ENCODE data around the gene SPATC1L.

The SPATC1L gene

DNA sequence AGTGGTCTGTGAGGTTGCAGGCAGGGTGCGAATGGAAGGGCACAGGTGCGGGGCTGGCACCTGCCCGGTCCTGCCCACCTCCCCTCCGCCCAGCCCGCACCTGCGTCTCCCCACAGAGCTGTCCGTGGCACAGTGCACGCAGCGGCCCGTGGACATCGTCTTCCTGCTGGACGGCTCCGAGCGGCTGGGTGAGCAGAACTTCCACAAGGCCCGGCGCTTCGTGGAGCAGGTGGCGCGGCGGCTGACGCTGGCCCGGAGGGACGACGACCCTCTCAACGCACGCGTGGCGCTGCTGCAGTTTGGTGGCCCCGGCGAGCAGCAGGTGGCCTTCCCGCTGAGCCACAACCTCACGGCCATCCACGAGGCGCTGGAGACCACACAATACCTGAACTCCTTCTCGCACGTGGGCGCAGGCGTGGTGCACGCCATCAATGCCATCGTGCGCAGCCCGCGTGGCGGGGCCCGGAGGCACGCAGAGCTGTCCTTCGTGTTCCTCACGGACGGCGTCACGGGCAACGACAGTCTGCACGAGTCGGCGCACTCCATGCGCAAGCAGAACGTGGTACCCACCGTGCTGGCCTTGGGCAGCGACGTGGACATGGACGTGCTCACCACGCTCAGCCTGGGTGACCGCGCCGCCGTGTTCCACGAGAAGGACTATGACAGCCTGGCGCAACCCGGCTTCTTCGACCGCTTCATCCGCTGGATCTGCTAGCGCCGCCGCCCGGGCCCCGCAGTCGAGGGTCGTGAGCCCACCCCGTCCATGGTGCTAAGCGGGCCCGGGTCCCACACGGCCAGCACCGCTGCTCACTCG is 52.2 kb downstream of the SPATC1L start:
- H3K9me3 Mint-ChIP-seq: no peaks in the 10 kb centered on the region
- H3K27ac Mint-ChIP-seq: no peak overlapping the region
- ATAC-seq (replicated peaks) (no peak), DNase-seq (no peak)
- H3K4me3 Mint-ChIP-seq: no peak overlapping the region
- H3K27me3 Mint-ChIP-seq: peaks cover 5 to 10% of the 10 kb centered on the region in 2 donors
- H3K4me1 Mint-ChIP-seq (ENCODE audit: low read depth in 2 of 2): no peaks in the 10 kb centered on the region
- H3K36me3 Mint-ChIP-seq (ENCODE audit: insufficient read depth): peaks cover 13% of the 10 kb centered on the region

DNA sequence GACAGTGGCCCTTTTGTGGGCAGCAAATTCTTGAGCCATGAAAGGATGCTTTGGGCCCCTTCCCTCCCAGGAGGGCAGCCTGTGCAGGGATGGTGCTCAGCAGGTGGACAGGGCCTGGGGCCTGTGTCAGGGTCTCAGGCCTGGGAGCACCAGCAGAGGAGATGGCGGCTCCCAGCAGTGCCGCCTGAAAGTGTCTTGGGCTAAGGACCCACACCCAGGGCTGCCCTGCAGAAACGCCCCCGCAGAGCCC is 52.7 kb downstream of the SPATC1L start:
- H3K27me3 Mint-ChIP-seq: peaks cover 4 to 5% of the 10 kb centered on the region in 2 donors
- H3K4me3 Mint-ChIP-seq: no peak overlapping the region
- H3K27ac Mint-ChIP-seq: no peak overlapping the region
- no peaks in the 10 kb centered on the region for H3K9me3 Mint-ChIP-seq
- DNase-seq (no peak), ATAC-seq (replicated peaks) (no peak)
- peaks cover 13% of the 10 kb centered on the region for H3K36me3 Mint-ChIP-seq (ENCODE audit: insufficient read depth)
- H3K4me1 Mint-ChIP-seq (ENCODE audit: low read depth in 2 of 2): no peaks in the 10 kb centered on the region

DNA sequence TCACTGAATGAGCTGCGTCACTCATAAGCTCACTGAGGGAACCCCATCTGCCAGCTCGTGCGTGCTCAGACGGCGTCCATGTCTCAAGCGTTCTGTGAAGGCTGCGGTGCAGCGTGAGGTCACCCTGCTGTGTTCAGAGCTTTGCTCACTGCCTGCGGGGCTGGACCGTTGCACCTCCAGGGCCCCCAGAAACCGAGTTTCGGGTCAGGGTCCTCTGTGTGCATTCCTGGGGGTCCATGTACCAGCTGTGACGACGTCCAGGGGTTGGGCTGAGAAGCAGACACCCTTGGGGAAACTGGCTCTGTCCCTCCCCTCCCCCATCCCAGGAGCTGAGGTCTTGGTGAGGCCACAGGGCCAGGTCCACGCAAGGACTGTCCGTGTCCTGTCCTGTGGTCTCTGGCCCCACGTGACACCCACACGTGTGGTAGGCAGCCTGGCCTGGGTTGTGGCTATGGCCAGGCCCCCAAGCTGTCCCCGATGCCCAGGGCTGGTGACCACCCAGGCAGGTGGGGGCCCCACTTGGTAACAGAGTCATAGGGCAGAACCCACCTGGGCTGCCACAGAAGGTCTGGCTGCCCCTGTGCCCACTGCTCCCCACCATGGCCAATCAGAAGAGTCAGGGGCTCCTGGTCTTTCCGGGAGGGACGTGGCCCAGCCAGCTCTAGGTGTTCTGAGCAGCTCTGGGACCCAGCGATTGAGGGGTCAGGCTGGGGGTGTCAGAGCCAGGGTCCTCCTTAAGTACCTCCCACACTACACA is 53.2 kb downstream of the SPATC1L start:
- H3K27me3 Mint-ChIP-seq: peaks cover 0 to 3% of the 10 kb centered on the region in 2 donors
- ATAC-seq (replicated peaks) (no peak), DNase-seq (no peak)
- H3K27ac Mint-ChIP-seq: no peak overlapping the region
- no peaks in the 10 kb centered on the region for H3K4me1 Mint-ChIP-seq (ENCODE audit: low read depth in 2 of 2)
- H3K36me3 Mint-ChIP-seq (ENCODE audit: insufficient read depth): peaks cover 13% of the 10 kb centered on the region
- no peak overlapping the region for H3K4me3 Mint-ChIP-seq
- no peaks in the 10 kb centered on the region for H3K9me3 Mint-ChIP-seq

DNA sequence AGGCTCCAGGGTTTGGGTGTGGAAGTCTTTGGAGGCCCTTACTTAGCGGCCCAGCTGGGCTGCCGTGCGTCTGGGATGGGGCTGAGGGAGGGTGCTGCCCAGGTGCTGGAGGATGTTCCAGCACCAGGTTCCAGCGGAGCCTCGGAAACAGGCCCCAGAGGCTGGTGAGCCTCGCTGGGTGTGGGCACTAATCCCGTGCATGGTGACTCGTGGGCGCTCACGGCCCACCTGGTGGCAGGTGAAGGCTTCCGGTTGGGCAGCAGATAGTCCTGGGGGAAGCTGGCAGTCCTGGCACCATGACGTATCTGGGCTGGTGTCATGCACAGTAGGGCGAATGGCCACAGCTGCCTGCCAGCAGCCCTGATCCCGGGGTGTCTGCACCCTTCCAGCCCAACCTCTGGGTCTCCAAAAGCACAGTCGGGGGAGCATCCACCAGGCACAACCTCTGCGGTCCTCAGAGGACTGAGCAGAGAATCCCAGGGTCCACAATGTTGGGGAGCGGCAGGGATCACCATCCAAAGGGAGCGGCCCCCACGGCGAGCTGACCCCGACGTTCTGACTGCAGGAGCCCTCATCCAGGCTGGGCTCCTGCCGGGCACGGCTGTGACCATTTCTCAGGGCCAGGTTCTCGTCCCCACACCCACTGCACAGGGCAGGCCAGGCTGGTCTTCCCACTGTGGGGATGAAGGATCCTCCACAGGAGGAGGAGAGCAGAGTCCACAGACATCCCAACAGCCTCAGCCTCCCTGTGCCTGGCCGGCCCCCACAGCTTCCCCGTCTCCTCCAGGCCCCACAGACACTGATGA is 54.2 kb downstream of the SPATC1L start:
- Mint-ChIP-seq H3K9me3 (no peaks in the 10 kb centered on the region), H3K27ac (no peak overlapping the region), H3K36me3 (ENCODE audit: insufficient read depth) (peaks cover 13% of the 10 kb centered on the region), H3K4me1 (ENCODE audit: low read depth in 2 of 2) (no peaks in the 10 kb centered on the region), H3K4me3 (no peak overlapping the region), H3K27me3 (no peaks in the 10 kb centered on the region)
- ATAC-seq (replicated peaks): no peak
- no peak for DNase-seq

DNA sequence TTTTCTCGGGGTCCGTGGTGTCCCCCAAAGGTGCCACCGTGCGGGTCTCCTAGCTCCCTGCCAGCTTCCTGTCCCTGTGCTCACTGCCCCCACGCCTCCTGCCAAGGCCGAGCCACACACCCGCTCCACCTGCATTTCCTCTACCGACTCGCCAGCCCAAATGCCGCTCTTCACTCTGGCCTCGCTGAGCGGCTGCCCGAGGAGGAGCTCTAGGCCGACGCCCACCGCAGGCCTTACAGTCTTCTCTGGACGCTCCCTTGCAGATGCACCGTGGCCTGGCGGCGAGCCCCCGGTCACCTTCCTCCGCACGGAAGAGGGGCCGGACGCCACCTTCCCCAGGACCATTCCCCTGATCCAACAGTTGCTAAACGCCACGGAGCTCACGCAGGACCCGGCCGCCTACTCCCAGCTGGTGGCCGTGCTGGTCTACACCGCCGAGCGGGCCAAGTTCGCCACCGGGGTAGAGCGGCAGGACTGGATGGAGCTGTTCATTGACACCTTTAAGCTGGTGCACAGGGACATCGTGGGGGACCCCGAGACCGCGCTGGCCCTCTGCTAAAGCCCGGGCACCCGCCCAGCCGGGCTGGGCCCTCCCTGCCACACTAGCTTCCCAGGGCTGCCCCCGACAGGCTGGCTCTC is 55.2 kb downstream of the SPATC1L start:
- H3K36me3 Mint-ChIP-seq (ENCODE audit: insufficient read depth): peaks cover 10% of the 10 kb centered on the region
- H3K27me3 Mint-ChIP-seq: no peaks in the 10 kb centered on the region
- no peak overlapping the region for H3K4me3 Mint-ChIP-seq
- no peaks in the 10 kb centered on the region for H3K4me1 Mint-ChIP-seq (ENCODE audit: low read depth in 2 of 2)
- no peak for DNase-seq
- H3K27ac Mint-ChIP-seq: peak overlapping the region in 1 of 2 donors; percentile 68
- H3K9me3 Mint-ChIP-seq: no peaks in the 10 kb centered on the region
- no peak for ATAC-seq (replicated peaks)

DNA sequence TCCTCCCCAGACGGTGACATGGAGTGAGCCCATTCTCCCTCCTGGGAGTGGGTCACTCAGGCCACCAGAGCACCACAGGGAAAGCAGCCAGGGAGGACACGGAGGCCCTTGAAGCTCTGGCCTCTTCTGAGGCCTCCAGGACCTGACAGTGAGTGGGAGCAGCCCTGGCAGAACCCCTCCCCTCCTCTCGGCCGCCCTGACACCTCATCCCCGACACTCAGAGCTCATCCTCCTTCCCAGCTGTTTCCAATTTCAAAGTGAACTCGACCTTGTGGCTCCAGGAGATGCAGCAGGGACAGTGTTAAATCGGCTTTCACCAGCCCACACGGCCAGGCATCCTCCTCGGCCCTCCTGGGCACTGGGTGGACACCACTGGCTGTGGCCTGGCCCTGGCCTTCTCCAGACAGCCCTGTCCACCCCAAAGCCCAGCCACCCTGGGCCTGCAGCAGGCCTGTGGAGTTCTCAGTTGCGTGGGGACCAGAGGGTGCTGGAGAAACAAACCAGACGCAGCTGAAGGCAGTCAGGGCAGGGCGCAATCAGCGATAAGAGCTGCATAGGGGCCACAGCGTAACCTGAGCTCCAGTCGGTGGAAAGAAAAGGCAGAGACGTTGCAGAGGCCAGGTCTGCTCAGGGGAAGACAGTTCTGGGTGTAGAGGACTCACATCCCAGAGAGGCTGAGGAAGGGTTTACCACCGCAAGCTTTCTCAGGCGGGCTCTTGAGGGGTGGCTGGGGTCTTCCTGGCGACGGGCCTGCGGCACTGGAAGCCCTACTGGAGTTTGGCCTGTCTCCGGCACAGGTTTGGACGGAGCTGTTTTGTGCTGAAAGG is 55.9 kb downstream of the SPATC1L start:
- Mint-ChIP-seq H3K27me3 (no peaks in the 10 kb centered on the region), H3K4me1 (ENCODE audit: low read depth in 2 of 2) (no peaks in the 10 kb centered on the region), H3K9me3 (no peaks in the 10 kb centered on the region), H3K27ac (peak overlapping the region in 1 of 2 donors; percentile 68), H3K36me3 (ENCODE audit: insufficient read depth) (peaks cover 10% of the 10 kb centered on the region), H3K4me3 (no peak overlapping the region)
- ATAC-seq (replicated peaks): no peak
- no peak for DNase-seq

DNA sequence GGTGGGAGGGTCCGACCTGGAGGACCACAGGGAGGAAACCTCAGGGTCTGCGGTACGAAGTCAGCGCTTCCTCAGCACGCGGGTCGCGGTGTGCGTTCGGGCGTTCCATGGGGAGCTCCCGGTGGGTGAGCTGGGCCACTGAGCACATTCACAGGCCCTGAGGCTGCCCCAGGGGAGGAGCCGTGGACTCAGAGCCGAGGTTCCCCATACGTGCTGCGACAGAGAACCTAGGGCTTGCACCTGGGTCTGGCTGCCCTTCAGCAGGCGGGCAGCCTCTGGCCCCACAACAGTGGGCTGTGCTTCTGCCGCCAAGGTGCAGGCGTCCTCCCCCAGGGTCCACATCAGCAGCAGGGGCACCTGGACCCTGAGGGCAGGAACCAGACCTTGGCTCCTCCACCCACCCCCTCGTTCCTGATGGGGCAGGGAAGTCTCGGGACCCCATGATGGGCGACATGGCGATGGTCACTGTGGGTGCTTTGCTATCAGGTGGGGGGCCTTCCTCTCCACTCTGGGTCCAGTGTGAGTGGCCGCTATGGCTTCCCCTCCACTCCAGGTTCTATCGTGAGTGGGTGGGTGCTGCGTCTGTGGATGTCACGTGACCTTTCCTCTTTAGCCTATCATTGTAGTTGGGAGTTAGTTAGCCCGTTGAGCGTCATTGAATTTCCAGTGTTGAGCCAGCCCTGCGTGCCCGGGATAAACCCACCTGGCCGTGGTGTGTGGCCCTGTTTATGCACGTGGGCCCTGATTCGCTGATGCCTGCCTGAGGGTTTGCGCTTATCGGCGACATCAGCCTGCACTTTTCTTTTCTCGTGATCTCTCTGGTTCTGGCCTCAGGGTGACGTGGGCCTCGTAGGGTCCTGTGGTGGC is 56.8 kb downstream of the SPATC1L start:
- Mint-ChIP-seq H3K4me3 (no peak overlapping the region), H3K27me3 (no peaks in the 10 kb centered on the region), H3K36me3 (ENCODE audit: insufficient read depth) (peaks cover 10% of the 10 kb centered on the region), H3K9me3 (no peaks in the 10 kb centered on the region), H3K27ac (no peak overlapping the region), H3K4me1 (ENCODE audit: low read depth in 2 of 2) (no peaks in the 10 kb centered on the region)
- DNase-seq (no peak), ATAC-seq (replicated peaks) (no peak)

DNA sequence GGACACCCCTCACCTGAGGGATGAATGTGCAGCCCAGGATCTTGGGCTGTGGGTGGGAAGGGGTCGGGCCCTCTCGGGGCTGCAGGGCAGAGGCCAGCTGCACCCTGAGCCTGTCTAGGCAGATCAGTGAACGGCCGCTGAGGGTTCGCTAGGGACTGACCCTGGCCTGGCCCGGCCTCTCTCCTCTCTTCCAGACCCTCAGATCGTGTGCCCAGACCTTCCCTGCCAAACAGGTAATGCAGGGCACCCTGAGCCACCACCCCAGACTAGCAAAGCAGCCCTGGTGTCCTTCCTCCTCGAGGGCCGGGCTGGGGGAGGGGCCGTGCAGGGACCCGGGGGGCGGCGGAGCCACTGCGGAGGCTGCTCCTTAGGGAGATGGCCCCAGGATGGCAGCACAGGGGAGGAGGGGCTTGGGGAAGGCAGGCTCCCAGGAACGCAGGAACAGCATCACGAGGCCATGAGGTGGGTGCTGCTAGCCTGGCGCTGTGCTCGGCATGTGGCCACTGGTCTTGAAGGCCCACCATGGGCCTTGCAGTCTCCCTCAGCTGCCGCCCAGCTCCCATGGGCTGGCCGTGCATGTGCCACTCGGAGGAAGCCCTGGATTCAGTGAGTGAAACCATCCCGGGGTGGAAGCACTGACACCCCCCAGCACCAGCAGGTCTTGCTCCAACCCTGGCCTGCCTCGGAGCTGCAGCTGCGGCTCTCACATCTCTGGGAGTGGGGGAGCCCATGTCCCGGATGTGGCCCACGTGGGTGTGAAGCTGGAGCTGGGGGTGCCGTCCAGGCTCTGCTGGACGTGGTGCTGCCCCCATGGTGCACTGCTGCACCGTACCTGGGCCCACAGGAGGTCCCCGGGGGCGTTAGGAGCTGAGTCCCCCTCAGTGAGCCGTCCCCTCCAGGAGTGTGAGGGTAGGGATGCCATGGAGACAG is 57.7 kb downstream of the SPATC1L start:
- H3K27me3 Mint-ChIP-seq: no peaks in the 10 kb centered on the region
- no peaks in the 10 kb centered on the region for H3K9me3 Mint-ChIP-seq
- no peak overlapping the region for H3K27ac Mint-ChIP-seq
- H3K4me1 Mint-ChIP-seq (ENCODE audit: low read depth in 2 of 2): no peaks in the 10 kb centered on the region
- DNase-seq: no peak
- H3K36me3 Mint-ChIP-seq (ENCODE audit: insufficient read depth): peaks cover 10% of the 10 kb centered on the region
- ATAC-seq (replicated peaks): no peak
- H3K4me3 Mint-ChIP-seq: no peak overlapping the region

DNA sequence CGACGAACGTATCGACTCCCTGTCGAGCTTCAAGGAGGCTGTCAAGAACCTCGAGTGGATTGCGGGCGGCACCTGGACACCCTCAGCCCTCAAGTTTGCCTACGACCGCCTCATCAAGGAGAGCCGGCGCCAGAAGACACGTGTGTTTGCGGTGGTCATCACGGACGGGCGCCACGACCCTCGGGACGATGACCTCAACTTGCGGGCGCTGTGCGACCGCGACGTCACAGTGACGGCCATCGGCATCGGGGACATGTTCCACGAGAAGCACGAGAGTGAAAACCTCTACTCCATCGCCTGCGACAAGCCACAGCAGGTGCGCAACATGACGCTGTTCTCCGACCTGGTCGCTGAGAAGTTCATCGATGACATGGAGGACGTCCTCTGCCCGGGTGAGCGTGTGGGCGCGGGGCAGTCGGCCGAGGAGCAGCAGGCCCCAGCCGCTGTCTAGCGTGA is 58.4 kb downstream of the SPATC1L start:
- no peak for ATAC-seq (replicated peaks)
- Mint-ChIP-seq H3K4me1 (ENCODE audit: low read depth in 2 of 2) (no peaks in the 10 kb centered on the region), H3K27me3 (no peaks in the 10 kb centered on the region), H3K36me3 (ENCODE audit: insufficient read depth) (peaks cover 6% of the 10 kb centered on the region), H3K4me3 (no peak overlapping the region), H3K9me3 (no peaks in the 10 kb centered on the region), H3K27ac (no peak overlapping the region)
- DNase-seq: no peak

DNA sequence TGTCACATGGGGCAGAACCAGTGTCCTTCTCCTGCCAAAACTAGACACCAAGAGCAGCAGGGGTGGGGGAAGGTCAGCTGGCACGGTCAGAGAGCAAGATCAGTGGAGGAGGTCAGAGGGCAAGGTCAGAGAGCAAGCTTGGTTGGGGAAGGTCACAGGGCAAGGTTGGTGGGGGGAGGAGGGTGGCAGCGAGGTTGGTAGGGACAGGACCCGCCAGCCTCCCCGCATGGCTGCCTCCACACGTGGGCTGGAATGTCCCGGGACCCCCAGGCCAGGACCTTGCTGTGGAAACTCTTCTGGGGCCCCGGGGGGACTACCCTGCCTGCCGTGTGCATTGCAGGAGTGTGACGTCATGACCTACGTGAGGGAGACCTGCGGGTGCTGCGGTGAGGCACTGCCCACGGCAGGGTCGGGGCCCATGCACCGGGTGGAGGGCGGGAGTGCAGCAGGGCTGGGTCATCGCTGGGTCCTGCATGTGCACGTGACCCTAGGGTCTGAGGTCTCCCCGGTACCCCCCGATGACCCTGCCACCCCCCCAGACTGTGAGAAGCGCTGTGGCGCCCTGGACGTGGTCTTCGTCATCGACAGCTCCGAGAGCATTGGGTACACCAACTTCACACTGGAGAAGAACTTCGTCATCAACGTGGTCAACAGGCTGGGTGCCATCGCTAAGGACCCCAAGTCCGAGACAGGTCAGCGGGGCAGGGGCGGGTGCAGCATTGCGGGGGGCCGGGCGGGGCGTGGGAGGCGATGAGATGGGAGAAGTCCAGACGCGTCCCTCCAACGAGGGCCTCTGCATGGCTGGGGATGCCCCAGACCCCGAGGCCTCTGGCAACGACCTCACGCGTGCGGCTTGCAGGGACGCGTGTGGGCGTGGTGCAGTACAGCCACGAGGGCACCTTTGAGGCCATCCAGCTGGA is 59.1 kb downstream of the SPATC1L start:
- H3K4me3 Mint-ChIP-seq: no peak overlapping the region
- H3K27ac Mint-ChIP-seq: no peak overlapping the region
- ATAC-seq (replicated peaks) (no peak), DNase-seq (no peak)
- no peaks in the 10 kb centered on the region for H3K4me1 Mint-ChIP-seq (ENCODE audit: low read depth in 2 of 2)
- no peaks in the 10 kb centered on the region for H3K9me3 Mint-ChIP-seq
- peaks cover 5% of the 10 kb centered on the region for H3K36me3 Mint-ChIP-seq (ENCODE audit: insufficient read depth)
- H3K27me3 Mint-ChIP-seq: no peaks in the 10 kb centered on the region
